ENCODE measurements around the gene CNOT3.

DNA sequence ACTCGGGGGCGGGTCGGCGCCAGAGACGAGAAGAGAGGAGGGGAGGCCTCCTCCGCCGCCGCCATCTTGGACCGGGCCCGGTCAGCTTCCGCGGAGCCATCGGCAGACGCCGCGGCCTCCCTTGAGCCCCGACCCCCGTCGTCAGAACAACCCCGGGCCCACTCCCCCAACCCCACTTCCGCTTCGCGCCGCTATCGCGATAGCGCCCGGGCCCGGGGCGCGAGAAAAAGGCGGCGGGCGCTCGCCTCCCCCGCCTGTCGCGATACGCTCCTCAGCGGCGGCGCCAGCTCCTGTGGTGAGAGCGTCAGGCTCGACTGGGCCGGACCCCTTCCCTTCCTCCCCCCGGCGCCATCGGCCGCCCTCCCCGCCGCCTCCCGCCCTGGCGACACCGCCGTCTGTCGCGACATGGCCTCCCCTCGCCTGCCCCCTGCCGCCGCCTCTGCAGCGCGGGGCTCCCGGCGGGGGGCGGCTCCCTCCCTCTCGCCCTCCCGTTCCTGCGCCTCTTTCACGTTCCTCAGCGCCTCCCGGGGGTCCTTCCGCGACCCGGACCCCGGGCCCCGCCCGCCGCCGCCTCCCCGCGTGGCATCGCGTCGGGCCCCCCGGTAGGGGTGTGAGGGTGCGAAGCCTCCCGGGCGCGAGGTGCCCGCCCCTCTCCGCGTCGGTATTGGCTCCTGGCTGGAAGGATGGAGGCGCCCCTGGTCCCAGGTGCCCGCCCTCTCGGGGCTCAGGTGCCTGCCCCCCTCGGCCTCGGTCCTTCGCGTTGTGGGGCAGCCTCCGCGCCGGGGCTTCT is at the start of gene CNOT3:
- TF ChIP-seq POLR2A (IDR thresholded peaks at IDR 0.05; ENCODE audit: low read length) = no peak
- no peak for TF ChIP-seq GATA1 (IDR thresholded peaks at IDR 0.05; ENCODE audit: low read depth, low read length)
